K562 (cell line): ENCODE data around the gene EPM2A. TPM values are rescaled to one million over a fixed set of nuclear protein-coding genes. Genes with fewer than 3 reads are reported as not detected.

Source experiments
- ATAC-seq: fragments of 200-7000 bp; cut with Tn5 transposase; 3 replicates; pipeline ENCODE4 v1.9.1; 2020; ENCODE audit warnings: moderate library complexity
- BruUV-seq: library from RNA; stranded (reverse); fragments of 400-500 nt; replicated peaks from 2 replicates; lab custom pipeline; 2021; lab: Mats Ljungman, UMichigan
- CTCF ChIA-PET: fragments of 300-600 bp; formaldehyde crosslinking; extraction: SDS; loops from one replicate; lab custom pipeline; 2021; ENCODE audit warnings: low intra/inter-chr PET ratio; lab: Yijun Ruan, JAX
- POLR2A ChIA-PET: fragments of 300-600, 350-650 bp; sonication (Branson Sonifier 250); formaldehyde crosslinking; extraction: SDS; loops from one replicate; lab custom pipeline; 2021; ENCODE audit warnings: antibody characterized with exemption, inconsistent platforms; lab: Yijun Ruan, JAX
- DNase-seq, 4 experiments: peaks; one replicate each; pipeline versions ENCODE4 v3.0.0 to v3.0.0-alpha.2; 2011 to 2018; ENCODE audit warnings: low spot score in 3 of 4, mixed read lengths in 3 of 4; ENCODE audit errors: extremely low read depth in 1 of 4
- FAIRE-seq: peaks from 2 replicates; lab custom pipeline; 2011; peaks lifted over from hg19 to GRCh38; lab: Jason Lieb, UNC
- H2AFZ ChIP-seq: 2 replicates; pipeline ENCODE4 v1.6.0; 2011; ENCODE audit warnings: low read depth, low read length, control low read depth, inconsistent platforms
- H3K27ac ChIP-seq: fragments of 200-600 bp; 3 replicates; pipeline ENCODE4 v1.8.0; 2011; ENCODE audit warnings: low read depth, mild to moderate bottlenecking, control low read depth, inconsistent platforms, low read length, moderate library complexity, mixed read lengths; ENCODE audit errors: extremely low read depth
- H3K27me3 ChIP-seq, 2 experiments: fragments of 300-600 bp in 1 of 2; 2 replicates in 1 of 2; 3 replicates in 1 of 2; pipeline versions ENCODE4 v1.6.0 to v1.8.0; 2011; ENCODE audit warnings: inconsistent platforms in 2 of 2, low read length in 2 of 2, mild to moderate bottlenecking in 1 of 2, mixed read lengths in 1 of 2, moderate library complexity in 1 of 2; ENCODE audit not compliant: control insufficient read depth in 2 of 2, insufficient read depth in 2 of 2
- H3K36me3 ChIP-seq: fragments of 300-600 bp; 3 replicates; pipeline ENCODE4 v1.8.0; 2011; ENCODE audit warnings: mild to moderate bottlenecking, low read length, inconsistent platforms; ENCODE audit not compliant: control insufficient read depth, insufficient read depth
- H3K4me1 ChIP-seq, 2 experiments: fragments of 200-600 bp in 1 of 2; replicated peaks in 1 of 2; 2 replicates in 1 of 2; 3 replicates in 1 of 2; pipeline versions ENCODE4 v1.5.1 to v1.8.0; 2011; ENCODE audit warnings: inconsistent platforms in 2 of 2, low read length in 2 of 2, mild to moderate bottlenecking in 1 of 2, mixed read lengths in 1 of 2, moderate library complexity in 1 of 2; ENCODE audit not compliant: control insufficient read depth in 2 of 2, insufficient read depth in 2 of 2
- H3K4me2 ChIP-seq: 2 replicates; pipeline ENCODE4 v1.6.1; 2011; ENCODE audit warnings: low read length, control low read depth, inconsistent platforms, mixed read lengths; ENCODE audit not compliant: insufficient read depth
- H3K4me3 ChIP-seq: fragments of 200-600 bp; sonication (generic), shearing (Covaris generic); 2 replicates; pipeline ENCODE4 v1.5.1; 2016; ENCODE audit warnings: control low read depth, inconsistent platforms
- H3K79me2 ChIP-seq: fragments of 200-600 bp; 3 replicates; pipeline ENCODE4 v1.8.0; 2011; ENCODE audit warnings: low read length, inconsistent platforms; ENCODE audit not compliant: control insufficient read depth, insufficient read depth
- H3K9ac ChIP-seq, 2 experiments: 2 replicates each; pipeline versions ENCODE4 v1.6.0 to v1.6.1; 2011; ENCODE audit warnings: low read depth in 2 of 2, low read length in 2 of 2, control low read depth in 1 of 2, inconsistent platforms in 1 of 2, mild to moderate bottlenecking in 1 of 2, mixed read lengths in 1 of 2; ENCODE audit not compliant: insufficient read depth in 1 of 2
- H3K9me1 ChIP-seq: one replicate; pipeline ENCODE4 v1.6.0; 2011; ENCODE audit warnings: inconsistent platforms, mild to moderate bottlenecking, low read length, moderate library complexity; ENCODE audit not compliant: control insufficient read depth, insufficient read depth
- H3K9me3 ChIP-seq: replicated peaks from 2 replicates; pipeline ENCODE4 v1.5.1; 2011; ENCODE audit warnings: low read depth, low read length, inconsistent platforms; ENCODE audit not compliant: control insufficient read depth, insufficient read depth
- H4K20me1 ChIP-seq: replicated peaks from 2 replicates; pipeline ENCODE4 v1.6.1; 2011; ENCODE audit warnings: low read length, inconsistent platforms, mixed read lengths; ENCODE audit not compliant: control insufficient read depth, insufficient read depth
- CTBP1 ChIP-seq: fragments of 450-650 bp; IDR thresholded peaks from 2 replicates; pipeline ENCODE4 v1.6.1; 2016; ENCODE audit warnings: borderline replicate concordance
- DIDO1 ChIP-seq: fragments of 450-650 bp; IDR thresholded peaks from 2 replicates; pipeline ENCODE4 v1.6.1; 2016; ENCODE audit warnings: low read depth, missing biosample characterization, missing genetic modification characterization
- EP400 ChIP-seq: fragments of 450-650 bp; IDR thresholded peaks from 2 replicates; pipeline ENCODE4 v1.6.1; 2017; ENCODE audit warnings: antibody characterized with exemption, mild to moderate bottlenecking, moderate library complexity
- GTF2A2 ChIP-seq: IDR thresholded peaks from 2 replicates; pipeline ENCODE4 v1.6.1; 2016; ENCODE audit warnings: mild to moderate bottlenecking, missing genetic modification characterization, missing compliant biosample characterization
- MNT ChIP-seq, 2 experiments: fragments of 450-650 bp; conservative IDR thresholded peaks; 2 replicates each; pipeline ENCODE4 v1.6.1; 2017; ENCODE audit warnings: mild to moderate bottlenecking in 2 of 2, moderate library complexity in 2 of 2
- NONO ChIP-seq, 2 experiments: fragments of 200-400 bp in 1 of 2; fragments of 450-650 bp in 1 of 2; formaldehyde crosslinking in 1 of 2; IDR thresholded peaks; 2 replicates each; pipeline ENCODE4 v1.6.1; 2017; ENCODE audit warnings: low read depth in 2 of 2, mild to moderate bottlenecking in 2 of 2, moderate library complexity in 2 of 2, low read length in 1 of 2
- POLR2A ChIP-seq: fragments of 450-650 bp; conservative IDR thresholded peaks from 2 replicates; pipeline ENCODE4 v1.6.1; 2016
- RAD51 ChIP-seq: fragments of 450-650 bp; IDR thresholded peaks from 2 replicates; pipeline ENCODE4 v1.7.1; 2016; ENCODE audit warnings: low read depth, mild to moderate bottlenecking, borderline replicate concordance
- SMAD3 ChIP-seq: fragments of 450-650 bp; formaldehyde crosslinking; conservative IDR thresholded peaks from 2 replicates; pipeline ENCODE4 v1.4.0; 2020; ENCODE audit warnings: mild to moderate bottlenecking
- ZNF431 ChIP-seq: sonication (generic); formaldehyde crosslinking; IDR thresholded peaks from 2 replicates; pipeline ENCODE4 v1.8.0; 2022; ENCODE audit warnings: mild to moderate bottlenecking, missing genetic modification reagents
- WGBS: fragments of 100-300 bp; shearing (Covaris generic); methylation state at CpG from one replicate; pipeline ENCODE4 v1.1.6; 2016; ENCODE audit warnings: low coverage, mixed read lengths; ENCODE audit not compliant: insufficient coverage; ENCODE audit errors: missing lambda C conversion rate; 5-methylcytosine and 5-hydroxymethylcytosine counted together
- in situ Hi-C: fragments of 300-500 bp; cut with MboI; formaldehyde crosslinking; loops from 4 replicates; pipeline ENCODE4 v1.15.0; 2018; ENCODE audit warnings: inconsistent platforms, mixed read lengths
- intact Hi-C: fragments of 100-400 bp; cut with micrococcal nuclease; formaldehyde crosslinking; loops from 2 replicates; pipeline ENCODE4 v1.14.2; 2022
- polyA plus RNA-seq, 8 experiments: library from polyadenylated mRNA; depleted of rRNA in 4 of 8; stranded (reverse) in 5 of 8; unstranded in 3 of 8; fragments of >200 nt; fragmentation: Nextera tagmentation in 2 of 8; fragmentation: Illumina TruSeq in 1 of 8; extraction: Ambion mirVana in 2 of 8; extraction: Trizol in 1 of 8; gene quantifications; 2 replicates each; pipeline versions ENCODE4 v1.2.1 to v1.2.3, GENCODE V29; 2011 to 2014; ENCODE audit warnings: inconsistent platforms in 1 of 8, missing spikeins in 1 of 8
- total RNA-seq, 7 experiments: library from RNA; depleted of rRNA in 6 of 7; stranded (reverse); fragments of >200 nt in 6 of 7; fragmentation: Illumina TruSeq in 2 of 7; extraction: Trizol in 2 of 7; gene quantifications; 2 replicates each; pipeline versions ENCODE4 v1.2.1 to v1.2.3, GENCODE V29; 2011 to 2021; ENCODE audit warnings: low replicate concordance in 1 of 7
- TF ChIP-seq, protein P1 (sequence below): sonication (generic); formaldehyde crosslinking; IDR thresholded peaks from 2 replicates; pipeline ENCODE4 v1.8.0; 2022; ENCODE audit warnings: mild to moderate bottlenecking, low read depth, missing genetic modification reagents
- TF ChIP-seq, protein P2 (sequence below), 2 experiments: fragments of 450-650 bp; IDR thresholded peaks; 2 replicates each; pipeline ENCODE4 v1.6.1; 2016; ENCODE audit warnings: mild to moderate bottlenecking in 2 of 2, borderline replicate concordance in 1 of 2, low read depth in 1 of 2, moderate library complexity in 1 of 2

The EPM2A gene
- total and polyA plus RNA-seq, 9 of the 15 experiments (the other 6 are each of a cell fraction or from before 2014, with no cell fraction given): 0.35 to 5.3 (median 2.5) TPM

DNA sequence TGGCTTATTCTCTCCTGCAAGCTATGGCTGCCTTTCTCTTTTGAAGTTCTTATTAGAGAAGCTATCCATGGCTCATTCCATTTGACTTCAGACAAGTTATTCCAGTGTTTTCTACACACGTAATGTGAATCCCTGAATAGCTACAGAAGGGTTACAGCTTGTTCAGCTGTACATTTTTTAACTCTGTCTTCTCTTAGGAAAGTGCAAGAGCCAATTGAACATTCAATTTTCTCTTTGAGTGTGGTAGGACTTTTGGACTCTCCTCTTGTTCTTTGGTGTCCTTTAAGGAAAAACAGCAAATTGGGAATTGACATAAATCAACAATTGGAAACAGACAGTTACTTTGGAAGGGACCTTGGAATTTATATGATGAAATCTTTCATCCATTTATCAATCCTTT, 125.8 kb downstream of the EPM2A start:
- H4K20me1 ChIP-seq: no peaks in the 10 kb centered on the region
- in situ Hi-C loops (no loop called here), intact Hi-C loops (no loop called here)
- H3K4me2 ChIP-seq: no peak overlapping the region
- H2AFZ ChIP-seq: no peak overlapping the region
- no peak for ATAC-seq
- H3K9ac ChIP-seq: no peak overlapping the region
- no peaks in the 10 kb centered on the region for H3K27me3 ChIP-seq
- no peaks in the 10 kb centered on the region for H3K36me3 ChIP-seq
- H3K4me1 ChIP-seq: no peaks in the 10 kb centered on the region
- H3K9me3 ChIP-seq: no peaks in the 10 kb centered on the region; the same call in 1 of the 2 replicates
- no peak overlapping the region for H3K27ac ChIP-seq
- H3K9me1 ChIP-seq: no peaks in the 10 kb centered on the region
- no TSS peak for BruUV-seq
- no peak overlapping the region for H3K4me3 ChIP-seq
- DNase-seq: no peak
- FAIRE-seq: no peak
- 0% methylated on average over 1 of the region's 1 CpG for WGBS
- ChIA-PET POLR2A (no interaction called here), CTCF (no interaction called here)
- H3K79me2 ChIP-seq: no peaks in the 10 kb centered on the region
- TF ChIP-seq CTBP1: no peak
- TF ChIP-seq RAD51: no peak
- TF ChIP-seq SMAD3: no peak
- no peak for TF ChIP-seq GTF2A2 (tag)
- TF ChIP-seq, protein P1, sequence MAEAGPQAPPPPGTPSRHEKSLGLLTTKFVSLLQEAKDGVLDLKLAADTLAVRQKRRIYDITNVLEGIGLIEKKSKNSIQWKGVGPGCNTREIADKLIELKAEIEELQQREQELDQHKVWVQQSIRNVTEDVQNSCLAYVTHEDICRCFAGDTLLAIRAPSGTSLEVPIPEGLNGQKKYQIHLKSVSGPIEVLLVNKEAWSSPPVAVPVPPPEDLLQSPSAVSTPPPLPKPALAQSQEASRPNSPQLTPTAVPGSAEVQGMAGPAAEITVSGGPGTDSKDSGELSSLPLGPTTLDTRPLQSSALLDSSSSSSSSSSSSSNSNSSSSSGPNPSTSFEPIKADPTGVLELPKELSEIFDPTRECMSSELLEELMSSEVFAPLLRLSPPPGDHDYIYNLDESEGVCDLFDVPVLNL (CRISPR knock-in tag): no peak
- TF ChIP-seq MNT (conservative IDR thresholded peaks at IDR 0.05): no peak
- TF ChIP-seq EP400: no peak
- TF ChIP-seq DIDO1 (tag): no peak
- no peak for TF ChIP-seq POLR2A
- TF ChIP-seq, protein P2, sequence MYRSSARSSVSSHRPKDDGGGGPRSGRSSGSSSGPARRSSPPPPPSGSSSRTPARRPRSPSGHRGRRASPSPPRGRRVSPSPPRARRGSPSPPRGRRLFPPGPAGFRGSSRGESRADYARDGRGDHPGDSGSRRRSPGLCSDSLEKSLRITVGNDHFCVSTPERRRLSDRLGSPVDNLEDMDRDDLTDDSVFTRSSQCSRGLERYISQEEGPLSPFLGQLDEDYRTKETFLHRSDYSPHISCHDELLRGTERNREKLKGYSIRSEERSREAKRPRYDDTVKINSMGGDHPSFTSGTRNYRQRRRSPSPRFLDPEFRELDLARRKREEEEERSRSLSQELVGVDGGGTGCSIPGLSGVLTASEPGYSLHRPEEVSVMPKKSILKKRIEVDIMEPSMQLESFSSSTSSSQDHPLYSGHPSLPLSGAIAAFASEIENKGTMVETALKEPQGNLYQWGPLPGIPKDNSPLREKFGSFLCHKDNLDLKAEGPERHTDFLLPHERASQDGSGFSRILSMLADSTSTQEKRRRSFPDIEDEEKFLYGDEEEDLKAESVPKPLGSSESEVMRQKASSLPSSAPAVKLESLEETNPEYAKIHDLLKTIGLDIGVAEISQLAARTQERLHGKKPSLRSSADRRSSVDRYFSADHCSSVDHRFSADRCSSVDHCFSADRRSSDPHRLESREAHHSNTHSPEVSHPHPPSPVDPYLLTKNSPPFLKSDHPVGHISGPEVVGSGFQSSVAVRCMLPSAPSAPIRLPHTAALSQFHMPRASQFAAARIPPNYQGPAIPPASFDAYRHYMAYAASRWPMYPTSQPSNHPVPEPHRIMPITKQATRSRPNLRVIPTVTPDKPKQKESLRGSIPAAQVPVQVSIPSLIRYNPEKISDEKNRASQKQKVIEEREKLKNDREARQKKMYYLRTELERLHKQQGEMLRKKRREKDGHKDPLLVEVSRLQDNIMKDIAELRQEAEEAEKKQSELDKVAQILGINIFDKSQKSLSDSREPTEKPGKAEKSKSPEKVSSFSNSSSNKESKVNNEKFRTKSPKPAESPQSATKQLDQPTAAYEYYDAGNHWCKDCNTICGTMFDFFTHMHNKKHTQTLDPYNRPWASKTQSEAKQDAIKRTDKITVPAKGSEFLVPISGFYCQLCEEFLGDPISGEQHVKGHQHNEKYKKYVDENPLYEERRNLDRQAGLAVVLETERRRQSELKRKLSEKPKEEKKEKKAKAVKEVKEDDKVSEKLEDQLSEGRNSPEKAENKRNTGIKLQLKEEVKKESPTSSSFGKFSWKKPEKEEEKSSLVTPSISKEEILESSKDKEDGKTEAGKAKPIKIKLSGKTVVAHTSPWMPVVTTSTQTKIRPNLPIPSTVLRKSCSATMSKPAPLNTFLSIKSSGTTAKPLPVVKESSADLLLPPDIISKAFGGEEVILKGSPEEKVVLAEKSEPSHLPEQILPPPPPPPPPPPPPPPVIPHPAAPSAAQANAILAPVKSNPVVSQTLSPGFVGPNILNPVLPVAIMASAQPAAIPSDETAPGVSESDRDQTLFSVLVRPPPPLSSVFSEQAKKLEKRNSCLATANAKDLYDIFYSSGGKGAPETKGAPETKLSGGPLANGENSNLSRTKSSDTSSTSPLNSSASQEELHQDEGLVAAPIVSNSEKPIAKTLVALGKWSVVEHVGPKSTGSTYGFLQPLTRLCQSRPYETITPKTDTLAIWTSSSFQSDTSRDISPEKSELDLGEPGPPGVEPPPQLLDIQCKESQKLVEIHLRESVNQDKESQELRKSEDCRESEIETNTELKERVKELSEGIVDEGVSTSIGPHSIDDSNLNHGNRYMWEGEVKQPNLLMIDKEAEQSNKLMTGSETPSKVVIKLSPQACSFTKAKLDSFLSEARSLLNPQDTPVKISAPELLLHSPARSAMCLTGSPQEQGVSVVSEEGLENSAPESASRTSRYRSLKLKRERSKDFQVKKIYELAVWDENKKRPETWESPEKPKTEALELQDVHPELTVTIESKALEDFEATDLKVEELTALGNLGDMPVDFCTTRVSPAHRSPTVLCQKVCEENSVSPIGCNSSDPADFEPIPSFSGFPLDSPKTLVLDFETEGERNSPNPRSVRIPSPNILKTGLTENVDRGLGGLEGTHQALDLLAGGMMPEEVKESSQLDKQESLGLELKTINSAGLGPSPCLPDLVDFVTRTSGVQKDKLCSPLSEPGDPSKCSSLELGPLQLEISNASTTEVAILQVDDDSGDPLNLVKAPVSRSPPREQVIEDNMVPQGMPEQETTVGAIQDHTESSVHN (IDR thresholded peaks at IDR 0.05; ENCODE audit: borderline replicate concordance in 1 of 2, low read depth in 1 of 2): no peak
- no peak for TF ChIP-seq ZNF431 (CRISPR knock-in tag)
- no peak for TF ChIP-seq NONO (IDR thresholded peaks at IDR 0.05; ENCODE audit: low read depth in 2 of 2, low read length in 1 of 2)
